A549 (cell line): ENCODE data around the gene KIFC1.

Experiments
- KDM1A ChIP-seq: fragments of 200-600 bp; sonication (generic); IDR thresholded peaks from 2 replicates; pipeline ENCODE4 v1.6.1; 2016; ENCODE audit warnings: low read depth, mild to moderate bottlenecking
- RNF2 ChIP-seq: fragments of 200-600 bp; sonication (generic); IDR thresholded peaks from 2 replicates; pipeline ENCODE4 v1.6.1; 2016; ENCODE audit warnings: low read depth, mild to moderate bottlenecking, antibody characterized with exemption, moderate library complexity, borderline replicate concordance
- TF ChIP-seq, protein P1 (sequence below): fragments of >200 bp; sonication (Bioruptor Twin); formaldehyde crosslinking; IDR thresholded peaks from 3 replicates; pipeline ENCODE4 v1.5.1; 2016

DNA sequence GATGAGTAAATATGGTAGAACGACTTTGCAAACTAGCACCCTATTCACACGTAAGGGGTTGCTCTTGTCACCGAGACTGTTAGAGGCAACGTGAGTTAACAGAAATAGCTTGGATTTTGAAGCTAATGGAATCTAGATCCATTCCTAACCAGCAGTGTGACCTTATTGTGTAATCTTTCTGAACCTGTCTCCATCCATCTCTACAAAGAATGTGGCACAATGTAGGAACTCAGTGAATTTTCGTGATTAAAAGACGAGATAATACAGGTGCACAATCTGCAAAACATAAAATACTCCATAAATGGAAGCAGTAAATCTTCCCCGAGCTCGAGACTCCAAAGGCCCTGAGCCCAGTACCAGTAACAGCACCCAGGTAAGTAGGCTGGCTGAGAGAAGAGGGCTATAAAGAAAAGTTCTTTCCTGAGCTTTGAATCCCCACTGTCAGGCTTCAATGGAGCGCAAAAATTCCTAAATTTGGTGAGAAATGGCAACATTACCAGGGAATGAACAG lies 801 bp upstream of the KIFC1 start:
- TF ChIP-seq, protein P1, sequence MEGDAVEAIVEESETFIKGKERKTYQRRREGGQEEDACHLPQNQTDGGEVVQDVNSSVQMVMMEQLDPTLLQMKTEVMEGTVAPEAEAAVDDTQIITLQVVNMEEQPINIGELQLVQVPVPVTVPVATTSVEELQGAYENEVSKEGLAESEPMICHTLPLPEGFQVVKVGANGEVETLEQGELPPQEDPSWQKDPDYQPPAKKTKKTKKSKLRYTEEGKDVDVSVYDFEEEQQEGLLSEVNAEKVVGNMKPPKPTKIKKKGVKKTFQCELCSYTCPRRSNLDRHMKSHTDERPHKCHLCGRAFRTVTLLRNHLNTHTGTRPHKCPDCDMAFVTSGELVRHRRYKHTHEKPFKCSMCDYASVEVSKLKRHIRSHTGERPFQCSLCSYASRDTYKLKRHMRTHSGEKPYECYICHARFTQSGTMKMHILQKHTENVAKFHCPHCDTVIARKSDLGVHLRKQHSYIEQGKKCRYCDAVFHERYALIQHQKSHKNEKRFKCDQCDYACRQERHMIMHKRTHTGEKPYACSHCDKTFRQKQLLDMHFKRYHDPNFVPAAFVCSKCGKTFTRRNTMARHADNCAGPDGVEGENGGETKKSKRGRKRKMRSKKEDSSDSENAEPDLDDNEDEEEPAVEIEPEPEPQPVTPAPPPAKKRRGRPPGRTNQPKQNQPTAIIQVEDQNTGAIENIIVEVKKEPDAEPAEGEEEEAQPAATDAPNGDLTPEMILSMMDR: no peak
- no peak for TF ChIP-seq KDM1A
- no peak for TF ChIP-seq RNF2
